SKM-1 treated with dmso at 0.1 percent for 144 hours (cell line): ENCODE results near the gene P2RX2.
"Not testable (repeated sequence)": the region's sequence is repeated elsewhere in the genome, so short reads cannot be mapped to it uniquely, and the experiment has no call there.

ENCODE experiments used
- DNase-seq: peaks from one replicate; lab custom pipeline; 2025; ENCODE audit not compliant: unreplicated experiment; lab: John Stamatoyannopoulos, UW

The P2RX2 gene

DNA sequence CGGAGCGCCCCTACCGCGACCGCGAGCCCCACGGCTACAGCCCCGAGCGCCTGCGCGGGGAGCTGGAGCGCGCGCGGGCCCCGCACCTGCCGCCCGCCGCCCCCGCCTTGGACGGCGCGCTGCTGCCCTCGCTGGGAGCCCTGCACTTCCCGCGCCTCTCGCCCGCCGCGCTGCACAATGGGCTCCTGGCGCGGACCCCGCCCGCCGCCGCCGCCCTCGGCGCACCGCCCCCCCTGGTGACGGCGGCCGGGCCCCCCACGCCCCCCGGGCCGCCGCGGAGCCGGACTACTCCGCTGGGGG is 35.2 kb upstream of the P2RX2 start:
- no peak for DNase-seq

DNA sequence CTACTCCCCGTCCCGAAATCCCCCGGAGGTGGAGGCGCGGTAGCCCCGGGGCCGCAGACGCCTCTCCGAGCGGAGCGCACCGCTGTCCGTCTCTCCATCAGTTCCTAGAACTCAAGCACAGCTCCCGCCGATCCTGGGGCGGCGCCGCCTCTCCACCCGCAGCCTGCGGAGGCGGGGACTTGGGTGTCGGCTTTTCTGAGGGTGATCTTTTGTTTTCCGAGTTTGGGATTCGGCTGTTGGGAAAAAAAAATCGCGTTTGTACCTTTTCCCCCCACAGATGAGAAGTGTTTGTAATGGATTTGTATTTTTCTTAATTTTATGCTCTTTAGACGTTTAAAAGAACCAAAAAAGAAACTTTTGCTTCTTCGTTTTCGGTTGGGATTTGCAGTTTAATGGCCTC is 34.8 kb upstream of the P2RX2 start:
- DNase-seq: no peak

DNA sequence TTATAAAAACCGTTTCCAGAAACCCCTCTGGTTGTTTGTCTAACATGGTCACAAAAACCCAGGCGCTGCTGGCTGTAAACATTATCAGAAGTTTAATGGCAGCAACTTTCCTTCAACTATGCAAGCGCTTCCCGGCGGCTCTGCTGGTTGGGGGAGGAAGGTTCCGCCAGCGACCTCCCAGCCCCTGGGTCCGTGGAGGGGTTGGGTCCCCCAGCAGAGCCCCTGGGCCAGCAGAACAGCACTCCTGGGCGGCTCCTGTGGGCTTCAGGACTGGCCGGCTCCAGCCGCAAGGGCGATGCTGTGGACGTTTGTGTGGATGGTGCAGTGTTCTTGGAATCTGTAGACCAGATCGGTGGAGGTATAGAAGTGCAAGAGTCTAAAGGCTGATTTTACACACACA is 34.1 kb upstream of the P2RX2 start:
- no peak for DNase-seq

DNA sequence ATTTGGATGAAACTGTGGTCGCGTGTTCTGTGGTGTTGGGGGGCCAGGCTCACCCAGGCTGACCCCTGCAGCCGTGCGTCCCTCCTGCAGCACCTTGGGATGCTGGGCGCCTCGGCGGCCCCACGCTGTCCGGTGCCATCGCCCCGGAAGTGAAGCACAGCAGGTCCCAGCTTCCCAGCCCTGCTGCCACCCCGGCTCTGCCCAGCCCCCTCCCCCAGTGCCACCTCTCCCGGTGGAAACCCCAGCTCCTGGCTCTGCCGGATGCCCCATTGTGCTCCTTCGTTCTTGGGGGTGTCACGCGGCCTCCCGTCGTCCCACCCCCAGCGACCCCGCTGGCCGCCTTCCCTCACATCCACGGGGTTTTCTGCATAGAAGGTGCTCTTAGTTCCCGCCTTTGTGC is 33.4 kb upstream of the P2RX2 start:
- no peak for DNase-seq

DNA sequence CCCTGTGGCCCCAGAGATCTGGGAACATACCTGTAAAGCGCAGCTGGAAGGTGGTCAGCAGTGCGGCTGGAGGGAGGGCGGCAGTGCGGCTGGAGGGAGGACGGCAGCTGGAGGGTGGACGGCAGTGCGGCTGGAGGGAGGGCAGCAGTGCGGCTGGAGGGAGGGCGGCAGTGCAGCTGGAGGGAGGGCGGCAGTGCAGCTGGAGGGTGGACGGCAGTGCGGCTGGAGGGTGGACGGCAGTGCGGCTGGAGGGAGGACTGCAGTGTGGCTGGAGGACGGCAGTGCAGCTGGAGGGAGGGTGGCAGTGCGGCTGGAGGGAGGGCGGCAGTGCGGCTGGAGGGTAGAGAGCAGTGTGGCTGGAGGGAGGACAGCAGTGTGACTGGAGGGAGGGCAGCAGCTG is 31.6 kb upstream of the P2RX2 start:
- DNase-seq: no peak

DNA sequence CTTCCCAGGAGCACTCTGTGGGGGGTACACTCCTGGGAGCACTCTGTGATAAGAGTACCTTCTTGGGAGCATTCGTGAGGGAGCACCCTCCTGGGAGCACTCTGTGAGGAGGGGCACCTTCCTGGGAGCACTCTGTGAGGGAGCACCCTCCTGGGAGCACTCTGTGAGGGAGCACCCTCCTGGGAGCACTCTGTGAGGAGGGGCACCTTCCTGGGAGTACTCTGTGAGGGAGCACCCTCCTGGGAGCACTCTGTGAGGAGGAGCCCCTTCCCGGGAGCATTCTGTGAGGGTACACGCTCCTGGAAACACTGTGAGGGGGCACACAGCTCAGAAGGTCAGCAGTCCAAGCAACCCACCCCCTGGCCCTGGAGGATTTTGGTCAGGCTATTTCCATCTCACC is 30.8 kb upstream of the P2RX2 start:
- DNase-seq: no peak

DNA sequence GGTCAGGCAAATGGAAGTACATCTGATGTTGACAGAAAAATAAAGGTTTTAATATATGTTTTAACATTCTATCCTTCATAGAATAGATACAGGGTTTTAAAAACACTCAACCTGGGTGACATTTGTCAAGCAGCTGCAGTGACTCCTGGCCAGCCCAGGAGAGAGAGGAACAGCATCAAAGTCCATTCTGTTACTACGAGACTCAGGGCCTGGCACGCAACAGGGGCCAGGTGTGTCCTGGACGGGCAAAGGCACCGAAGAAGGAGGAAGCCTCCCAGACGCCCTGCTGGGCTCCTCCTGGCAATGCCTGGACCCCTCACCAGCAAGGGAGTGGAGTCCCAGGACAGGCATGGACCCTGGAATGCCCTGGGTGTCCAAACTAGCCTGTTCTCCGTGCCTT is 30.3 kb upstream of the P2RX2 start:
- no peak for DNase-seq

DNA sequence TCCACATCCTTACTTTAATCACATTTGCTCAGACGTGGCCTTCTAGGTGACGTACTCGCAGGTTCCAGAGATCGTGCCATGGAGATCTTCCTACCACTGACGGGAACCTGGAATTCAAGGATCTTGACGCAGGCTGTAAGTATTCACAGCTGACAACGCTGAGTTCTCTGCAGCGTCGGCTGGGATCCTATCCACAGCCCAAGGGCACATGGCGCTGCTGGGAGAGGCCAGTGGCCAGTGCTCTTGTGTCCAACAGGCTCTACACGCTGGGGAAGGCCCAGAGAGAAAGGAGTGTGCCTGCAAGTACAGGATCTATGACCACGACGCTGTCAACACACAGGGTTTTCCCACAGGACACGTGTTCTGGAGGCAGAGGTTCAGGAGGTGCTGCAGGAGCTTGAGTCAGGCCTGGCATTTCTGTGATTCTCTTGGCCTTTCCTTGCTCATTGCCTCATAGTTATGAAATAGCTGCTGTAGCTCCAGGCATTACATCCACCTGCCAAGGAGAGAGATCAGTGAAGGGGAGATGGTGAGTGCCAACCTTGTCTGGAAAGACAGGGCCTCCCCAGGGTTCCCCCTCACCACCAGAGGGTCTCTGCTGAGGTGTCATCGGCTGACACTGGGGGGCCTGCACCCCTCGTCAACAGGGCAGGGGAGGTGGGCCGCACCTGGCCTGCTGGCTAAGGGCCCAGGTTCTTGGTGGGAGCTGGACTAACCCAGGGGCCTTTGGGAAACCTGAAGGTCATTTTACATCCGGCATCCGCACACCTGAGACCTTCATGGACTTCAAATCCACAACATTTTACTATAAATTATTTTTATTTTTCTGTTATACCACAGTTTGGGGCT is 29.5 kb upstream of the P2RX2 start:
- no peak for DNase-seq

DNA sequence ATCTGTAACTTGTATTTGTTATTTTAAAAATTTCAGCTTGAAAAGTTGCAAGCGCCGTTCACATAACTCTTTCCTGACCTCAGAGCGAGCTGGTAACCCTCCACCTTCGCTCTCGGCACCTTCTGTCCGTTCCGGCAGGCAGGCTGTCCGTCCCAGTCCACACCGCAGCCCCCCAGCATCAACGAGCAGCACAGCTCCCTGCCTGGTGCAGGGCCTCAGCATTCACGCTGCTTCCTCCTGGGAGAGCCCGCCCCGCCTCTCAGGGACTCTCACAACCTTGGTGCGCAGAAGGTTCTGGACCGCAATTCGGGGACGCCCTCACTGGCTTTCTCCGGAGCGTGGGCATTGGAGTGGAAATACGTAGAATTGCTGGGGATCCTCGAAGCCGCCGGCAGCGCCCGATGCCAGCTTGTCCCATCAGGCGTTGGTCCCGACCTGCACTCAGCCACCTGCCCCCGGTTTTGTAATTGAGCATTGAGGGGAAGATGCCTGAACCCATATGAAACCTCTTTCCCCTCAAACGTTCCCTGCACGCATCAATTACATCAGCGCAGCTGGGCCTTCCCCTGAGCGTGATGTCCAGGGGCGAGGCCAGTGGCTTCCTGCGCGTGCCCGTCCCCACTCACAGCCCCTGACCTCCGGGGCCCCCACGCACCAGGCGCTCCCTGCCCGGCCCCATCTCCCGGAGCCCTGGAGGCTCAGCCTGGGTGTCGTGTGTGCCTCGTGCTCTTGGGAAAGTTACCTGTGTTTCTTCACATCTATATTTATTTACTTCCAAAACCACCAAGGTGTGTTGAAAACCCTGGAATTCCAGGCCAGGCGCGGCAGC is 27.3 kb upstream of the P2RX2 start:
- DNase-seq: no peak

DNA sequence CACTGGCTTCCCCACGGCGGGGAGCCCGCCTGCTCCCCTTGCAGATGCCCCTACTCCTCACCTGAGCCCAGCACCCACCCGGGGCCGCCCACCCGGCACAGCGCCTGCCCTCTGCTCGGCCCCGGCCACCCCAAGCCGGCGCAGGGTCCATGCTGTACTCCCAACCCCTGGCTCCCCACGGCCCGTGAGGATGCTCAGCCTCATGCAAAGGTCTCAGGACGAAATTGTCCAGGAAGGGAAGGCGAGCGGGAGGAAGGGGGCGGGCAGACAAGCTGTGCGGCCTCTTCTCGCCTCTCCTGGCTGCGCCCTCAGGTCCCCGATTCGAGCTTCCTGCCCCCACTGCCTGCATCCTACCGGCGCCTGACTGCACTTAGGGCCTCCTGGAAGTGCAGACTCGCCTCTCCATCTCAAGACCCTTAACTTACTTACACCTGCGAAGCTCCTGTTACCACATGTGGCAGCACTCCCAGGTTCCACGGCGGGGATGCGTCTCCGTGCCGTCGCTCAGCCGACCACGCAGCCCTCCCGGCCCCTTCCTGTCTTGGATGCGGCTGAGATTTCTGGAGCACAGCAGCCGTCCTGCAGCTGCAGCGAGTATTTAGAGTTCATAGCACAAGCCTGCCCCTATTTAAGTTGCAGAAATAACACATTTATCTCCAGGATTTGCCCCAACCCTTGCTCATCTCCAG is 26.1 kb upstream of the P2RX2 start:
- DNase-seq: no peak

DNA sequence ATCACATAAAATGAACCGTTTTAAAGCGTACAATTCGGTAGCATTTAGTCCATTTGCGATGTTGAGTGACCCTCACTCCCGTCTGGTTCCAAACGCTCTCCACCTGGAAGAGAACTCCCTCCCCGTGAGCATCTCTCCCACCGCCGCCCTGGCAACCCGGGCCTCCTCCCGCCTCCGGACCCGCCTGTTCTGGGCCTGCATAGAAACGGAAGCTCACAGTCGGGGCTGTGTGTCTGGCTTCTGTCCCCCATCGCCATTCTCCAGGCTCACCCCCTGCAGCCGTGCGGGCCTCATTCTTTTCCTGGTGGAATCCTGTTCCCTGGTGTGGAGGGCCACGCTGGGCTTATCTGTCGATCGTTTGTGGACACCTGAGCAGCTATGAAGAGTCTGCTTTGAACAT is 25.5 kb upstream of the P2RX2 start:
- DNase-seq: no peak

DNA sequence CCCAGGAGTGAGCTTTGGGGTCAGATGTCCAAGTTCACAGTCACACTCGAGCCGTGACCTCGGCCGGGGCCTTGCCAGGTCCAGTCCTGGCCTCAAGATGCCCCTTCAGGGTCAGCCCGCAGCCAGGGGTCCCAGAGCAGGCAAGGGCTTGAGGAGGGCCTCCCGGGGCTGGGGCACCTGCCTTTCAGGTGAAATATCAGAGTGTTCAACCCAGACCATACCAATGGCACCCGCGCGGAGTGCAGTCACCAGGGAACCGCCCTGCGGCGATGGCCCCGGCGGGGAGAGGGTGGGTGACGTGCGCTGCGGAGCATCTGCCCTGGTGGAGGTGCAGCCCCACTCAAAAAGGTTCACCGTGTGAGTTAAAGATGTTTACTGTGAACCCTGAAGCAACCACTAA is 25.1 kb upstream of the P2RX2 start:
- DNase-seq: no peak

DNA sequence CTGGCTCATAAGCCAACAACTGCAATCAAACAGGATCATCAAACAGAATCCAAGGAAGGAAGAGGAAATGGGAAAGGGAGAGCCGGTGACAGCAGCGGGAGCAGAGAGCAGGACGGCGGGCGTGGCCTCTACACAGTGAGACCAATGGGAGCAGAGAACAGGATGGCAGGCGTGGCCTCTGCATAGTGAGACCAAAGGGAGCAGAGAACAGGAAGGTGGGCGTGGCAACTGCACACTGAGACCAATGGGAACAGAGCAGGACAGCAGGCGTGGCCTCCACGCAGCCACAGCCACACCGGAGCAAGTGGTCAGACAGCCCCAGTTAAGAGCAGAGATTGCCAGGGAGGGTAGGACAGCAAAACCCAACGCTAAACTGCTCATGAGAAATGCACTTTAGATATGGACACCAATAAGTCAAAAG is 24.6 kb upstream of the P2RX2 start:
- no peak for DNase-seq

DNA sequence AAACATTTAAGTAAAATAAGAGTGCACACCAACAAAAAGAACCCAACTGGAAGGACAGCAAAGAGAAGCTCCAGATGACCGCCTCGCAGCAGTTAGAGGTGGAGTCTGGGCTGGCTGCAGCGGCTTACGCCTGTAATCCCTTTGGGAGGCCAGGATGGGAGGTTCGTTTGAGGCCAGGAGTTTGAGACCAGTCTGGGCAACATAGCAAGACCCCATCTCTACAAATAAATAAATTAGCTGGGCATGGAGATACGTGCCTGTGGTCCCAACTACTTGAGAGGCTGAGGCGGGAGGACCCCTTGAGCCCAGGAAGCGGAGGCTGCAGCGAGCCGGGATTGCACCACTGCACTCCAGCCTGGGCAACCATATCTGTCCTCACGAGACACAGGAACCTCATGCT is 23.4 kb upstream of the P2RX2 start:
- no peak for DNase-seq

DNA sequence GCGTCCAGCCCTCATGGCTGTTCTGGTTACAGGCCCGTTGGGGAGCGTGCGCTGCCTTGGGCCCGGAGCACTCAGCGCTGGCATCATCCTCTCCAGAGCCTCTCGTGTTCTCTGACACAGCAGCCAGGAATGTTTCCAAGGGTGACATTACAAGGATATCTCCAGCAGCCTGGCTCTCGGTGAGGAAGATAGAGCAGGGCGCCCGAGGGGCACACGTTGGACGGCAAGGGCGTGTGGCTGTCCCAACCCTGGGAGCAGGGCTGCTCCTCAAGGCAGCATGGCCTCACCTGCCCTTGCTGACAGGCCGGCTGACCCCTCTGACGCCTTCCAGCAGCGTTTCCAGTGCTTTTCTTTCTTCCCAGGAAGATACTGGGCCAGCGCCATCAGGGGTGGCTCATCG is 22.6 kb upstream of the P2RX2 start:
- DNase-seq: no peak

DNA sequence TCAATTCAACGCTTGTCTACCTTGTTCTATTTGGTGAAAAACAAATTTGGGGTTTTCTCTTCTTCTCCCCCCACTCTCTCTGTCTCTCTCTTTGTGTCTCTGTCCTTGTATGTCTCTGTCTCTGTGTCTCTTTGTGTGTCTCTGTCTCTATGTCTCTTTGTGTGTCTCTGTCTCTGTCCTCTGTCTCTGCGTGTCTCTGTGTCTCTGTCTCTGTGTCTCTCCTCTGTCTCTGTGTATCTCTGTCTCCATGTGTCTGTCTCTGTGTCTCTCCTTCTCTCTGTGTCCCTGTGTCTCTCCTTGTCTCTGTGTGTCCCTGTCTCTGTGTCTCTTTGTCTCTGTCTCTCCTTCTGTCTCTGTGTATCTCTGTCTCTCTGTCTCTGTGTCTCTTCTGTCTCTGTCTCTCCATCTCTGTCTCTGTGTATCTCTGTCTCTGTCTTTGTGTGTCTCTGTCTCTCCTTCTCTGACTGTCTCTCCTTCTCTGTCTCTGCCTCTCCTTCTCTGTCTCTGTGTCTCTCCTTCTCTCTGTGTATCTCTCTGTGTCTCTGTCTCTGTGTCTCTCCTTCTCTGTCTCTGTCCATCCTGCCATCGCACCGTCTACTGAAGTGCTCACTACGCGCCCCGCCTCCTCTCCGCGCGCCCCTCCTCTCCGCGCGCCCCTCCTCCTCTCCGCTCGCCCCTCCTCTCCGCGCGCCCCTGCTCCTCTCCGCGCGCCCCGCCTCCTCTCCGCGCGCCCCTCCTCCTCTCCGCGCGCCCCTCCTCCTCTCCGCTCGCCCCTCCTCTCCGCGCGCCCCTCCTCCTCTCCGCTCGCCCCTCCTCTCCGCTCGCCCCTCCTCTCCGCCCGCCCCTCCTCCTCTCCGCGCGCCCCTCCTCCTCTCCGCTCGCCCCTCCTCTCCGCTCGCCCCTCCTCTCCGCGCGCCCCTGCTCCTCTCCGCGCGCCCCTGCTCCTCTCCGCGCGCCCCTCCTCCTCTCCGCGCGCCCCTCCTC is 21.0 kb upstream of the P2RX2 start:
- DNase-seq: no peak

DNA sequence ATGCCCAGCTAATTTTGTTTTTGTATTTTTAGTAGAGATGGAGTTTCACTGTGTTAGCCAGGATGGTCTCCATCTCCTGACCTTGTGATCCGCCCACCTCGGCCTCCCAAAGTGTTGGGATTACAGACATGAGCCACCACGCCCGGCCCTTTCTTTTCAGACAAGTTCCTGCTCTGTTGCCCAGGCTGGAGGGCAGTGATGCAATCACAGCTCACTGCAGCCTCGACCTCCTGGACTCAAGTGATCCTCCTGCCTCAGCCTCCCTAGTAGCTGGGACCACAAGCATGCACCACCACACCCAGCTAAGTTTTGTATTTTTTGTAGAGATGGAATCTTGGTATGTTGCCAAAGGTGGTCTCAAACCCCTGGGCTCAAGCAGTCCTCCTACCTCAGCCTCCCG is 19.1 kb upstream of the P2RX2 start:
- DNase-seq: not testable (repeated sequence)

DNA sequence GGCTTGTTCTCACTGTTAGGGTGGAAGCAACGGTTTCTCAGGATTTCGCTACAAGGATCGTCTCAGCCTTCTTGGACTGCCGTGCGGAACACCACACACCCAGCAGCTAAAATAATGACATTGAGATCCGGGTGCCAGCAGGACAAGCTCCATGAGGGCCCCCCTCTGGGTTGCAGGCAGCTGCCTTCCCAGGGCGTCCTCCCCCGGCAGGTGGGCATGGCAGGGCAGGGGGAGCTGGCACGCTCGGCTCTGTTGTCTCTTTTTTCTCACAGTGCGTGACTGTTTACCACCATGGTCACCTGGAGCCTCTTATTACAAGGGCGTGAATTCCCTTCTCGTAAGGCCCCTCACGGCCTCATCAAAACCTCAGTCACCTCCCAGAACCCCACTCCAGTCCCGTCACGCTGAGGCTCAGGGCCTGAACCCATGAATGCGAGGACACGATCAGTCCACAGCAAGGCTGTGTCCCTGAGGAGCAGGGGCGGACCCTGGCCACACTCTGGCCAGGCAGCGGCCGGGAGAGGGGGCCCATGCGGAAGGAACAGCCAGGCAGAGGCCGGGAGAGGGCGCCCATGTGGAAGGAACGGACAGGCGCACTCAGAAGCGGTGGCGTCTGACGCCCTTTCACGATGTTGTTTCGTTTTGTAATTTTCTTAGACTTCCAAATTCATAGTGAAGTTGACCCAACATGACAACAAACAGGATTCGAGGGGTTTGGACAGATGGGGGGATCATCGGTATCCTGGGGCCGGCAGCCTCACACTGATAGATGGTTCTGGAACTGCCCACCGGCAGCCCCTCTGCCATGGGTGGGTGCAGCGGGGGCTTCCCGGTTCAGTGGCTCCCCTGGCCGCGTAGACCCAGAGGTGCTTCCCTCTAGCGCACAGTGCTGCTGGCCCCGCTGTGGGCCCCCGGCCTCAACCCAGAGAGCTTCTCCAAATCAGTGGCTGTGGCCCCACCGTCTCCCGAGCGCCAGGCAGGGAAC is 18.2 kb upstream of the P2RX2 start:
- DNase-seq: no peak

DNA sequence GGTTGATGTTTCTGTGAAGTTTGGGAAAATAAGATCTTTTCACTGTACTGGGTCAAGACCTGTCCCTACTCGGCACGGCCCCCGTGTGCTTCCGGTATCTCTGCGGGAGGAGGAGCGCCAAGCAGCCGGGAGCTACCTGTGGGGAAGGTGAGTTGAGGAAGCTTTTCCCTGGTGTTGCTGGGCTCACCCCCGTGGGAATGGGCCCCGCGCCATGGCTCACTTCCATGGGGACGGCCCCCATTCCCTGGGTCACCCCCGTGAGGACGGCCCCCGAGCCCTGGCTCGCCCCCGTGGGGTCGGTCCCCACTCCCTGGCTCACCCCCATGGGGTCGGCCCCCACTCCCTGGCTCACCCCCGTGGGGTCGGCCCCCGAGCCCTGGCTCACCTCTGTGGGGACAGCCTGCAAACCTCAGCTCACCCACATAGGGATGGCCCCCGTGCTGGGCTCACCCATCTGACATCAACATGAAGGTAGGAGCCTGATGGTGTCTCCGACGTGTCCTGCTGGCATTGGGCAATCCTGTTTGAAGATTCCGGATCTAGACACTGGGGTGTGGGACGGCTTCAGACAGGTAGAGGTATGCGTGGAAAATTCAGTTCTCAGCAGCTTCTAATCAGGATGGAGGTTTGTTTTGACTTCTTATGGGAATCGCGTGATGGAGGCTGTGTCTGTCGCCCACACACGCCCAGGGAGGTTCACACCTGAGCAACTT is 17.2 kb upstream of the P2RX2 start:
- DNase-seq: no peak
